GM12864 (cell line): ENCODE data around the gene MEX3C.

Experiments
- DNase-seq: peaks from one replicate; pipeline ENCODE4 v3.0.0-alpha.2; 2011; ENCODE audit warnings: low read depth
- H3K4me3 ChIP-seq: 2 replicates; pipeline ENCODE4 v1.5.1; 2011; ENCODE audit warnings: mild to moderate bottlenecking, low read depth, low read length, control low read depth
- TF ChIP-seq, protein P1 (sequence below): IDR thresholded peaks from 2 replicates; pipeline ENCODE4 v1.5.1; 2011; ENCODE audit warnings: low read depth, mild to moderate bottlenecking, moderate library complexity, low read length, control low read depth, inconsistent platforms; ENCODE audit errors: missing control alignments

The MEX3C gene

DNA sequence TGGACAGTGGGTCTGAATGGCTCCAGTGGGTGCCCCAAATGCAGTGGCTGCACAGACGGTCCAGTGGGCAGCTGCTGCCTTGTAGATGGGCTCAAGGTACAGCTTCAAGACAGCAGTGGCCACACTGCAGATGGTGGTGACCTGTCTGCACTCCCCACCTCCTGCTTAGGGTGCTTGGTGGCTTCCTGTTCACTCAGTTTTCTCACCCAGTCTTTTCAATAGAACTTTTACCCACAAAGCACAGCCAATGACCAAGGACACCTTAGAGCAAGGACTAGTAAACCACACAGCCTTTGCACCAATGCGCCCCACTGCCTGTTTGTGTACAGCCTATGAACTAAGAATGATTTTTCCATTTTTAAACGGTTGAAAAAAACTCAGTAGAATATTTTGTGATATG lies 34.9 kb downstream of the MEX3C start:
- DNase-seq, result no peak
- no peak overlapping the region for H3K4me3 ChIP-seq
- TF ChIP-seq, protein P1, sequence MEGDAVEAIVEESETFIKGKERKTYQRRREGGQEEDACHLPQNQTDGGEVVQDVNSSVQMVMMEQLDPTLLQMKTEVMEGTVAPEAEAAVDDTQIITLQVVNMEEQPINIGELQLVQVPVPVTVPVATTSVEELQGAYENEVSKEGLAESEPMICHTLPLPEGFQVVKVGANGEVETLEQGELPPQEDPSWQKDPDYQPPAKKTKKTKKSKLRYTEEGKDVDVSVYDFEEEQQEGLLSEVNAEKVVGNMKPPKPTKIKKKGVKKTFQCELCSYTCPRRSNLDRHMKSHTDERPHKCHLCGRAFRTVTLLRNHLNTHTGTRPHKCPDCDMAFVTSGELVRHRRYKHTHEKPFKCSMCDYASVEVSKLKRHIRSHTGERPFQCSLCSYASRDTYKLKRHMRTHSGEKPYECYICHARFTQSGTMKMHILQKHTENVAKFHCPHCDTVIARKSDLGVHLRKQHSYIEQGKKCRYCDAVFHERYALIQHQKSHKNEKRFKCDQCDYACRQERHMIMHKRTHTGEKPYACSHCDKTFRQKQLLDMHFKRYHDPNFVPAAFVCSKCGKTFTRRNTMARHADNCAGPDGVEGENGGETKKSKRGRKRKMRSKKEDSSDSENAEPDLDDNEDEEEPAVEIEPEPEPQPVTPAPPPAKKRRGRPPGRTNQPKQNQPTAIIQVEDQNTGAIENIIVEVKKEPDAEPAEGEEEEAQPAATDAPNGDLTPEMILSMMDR, result no peak

DNA sequence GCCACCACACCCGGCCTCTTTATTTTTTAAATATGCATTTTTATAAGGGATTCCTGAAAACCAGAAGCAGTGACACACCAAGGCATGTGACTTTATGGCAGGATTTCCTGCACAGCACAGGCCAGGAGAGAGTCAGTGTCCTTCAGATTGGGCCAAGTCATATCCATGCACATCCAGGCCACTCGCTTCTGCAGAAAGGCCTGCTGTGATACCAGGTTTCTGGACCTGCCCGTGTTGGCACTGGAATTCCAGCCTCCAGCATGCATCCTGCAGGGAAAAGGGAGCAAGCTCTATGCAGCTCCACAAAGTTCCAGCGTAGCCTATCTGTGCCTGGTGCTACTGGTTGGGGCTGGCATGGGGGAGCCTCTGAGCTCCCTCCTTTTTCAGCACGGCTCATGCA lies 36.8 kb downstream of the MEX3C start:
- H3K4me3 ChIP-seq, result no peak overlapping the region
- DNase-seq, result no peak
- TF ChIP-seq, protein P1, result no peak

GRCh38 chr18:51157215-51157614 lies 40.3 kb downstream of the MEX3C start:
- no peak overlapping the region for H3K4me3 ChIP-seq
- TF ChIP-seq, protein P1, result no peak

DNA sequence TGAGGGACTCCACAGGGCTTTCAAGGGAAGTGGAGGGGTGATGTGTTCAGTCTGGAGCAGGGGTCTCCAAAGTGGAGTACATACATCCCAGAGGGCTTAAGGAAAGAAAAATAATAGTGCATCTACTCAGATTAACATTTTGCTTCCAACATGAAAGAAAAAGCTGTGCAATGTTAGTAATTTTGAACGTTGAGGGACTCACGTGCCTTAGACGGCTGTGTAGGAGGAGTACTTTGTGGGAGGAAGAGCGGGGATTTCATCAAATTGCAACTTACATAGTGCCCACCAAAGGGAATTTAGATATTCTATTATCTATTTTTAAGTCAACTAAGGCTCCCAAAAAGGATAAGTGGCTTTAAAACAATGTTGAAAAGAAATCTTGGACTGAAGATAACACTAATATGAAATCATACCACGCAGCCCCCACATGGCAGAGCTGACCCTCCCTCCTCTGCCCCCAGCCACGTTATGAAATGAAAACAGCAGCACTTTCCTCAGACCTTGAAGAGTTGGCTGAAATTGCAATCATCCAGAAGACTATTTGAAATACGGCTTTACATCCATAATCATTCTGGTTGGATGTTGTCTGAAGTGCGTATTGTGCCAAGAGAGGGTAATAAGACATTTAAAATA lies 42.9 kb downstream of the MEX3C start:
- no peak overlapping the region; the same call in 1 of the 2 replicates for H3K4me3 ChIP-seq
- TF ChIP-seq, protein P1, result no peak
- DNase-seq, result no peak

More at GRCh38 chr18:51157215-51157614, 40.3 kb downstream of the MEX3C start:
- DNase-seq, result no peak

GRCh38 chr18:51153659-51154371 lies 43.7 kb downstream of the MEX3C start:
- TF ChIP-seq, protein P1, result no peak

DNA sequence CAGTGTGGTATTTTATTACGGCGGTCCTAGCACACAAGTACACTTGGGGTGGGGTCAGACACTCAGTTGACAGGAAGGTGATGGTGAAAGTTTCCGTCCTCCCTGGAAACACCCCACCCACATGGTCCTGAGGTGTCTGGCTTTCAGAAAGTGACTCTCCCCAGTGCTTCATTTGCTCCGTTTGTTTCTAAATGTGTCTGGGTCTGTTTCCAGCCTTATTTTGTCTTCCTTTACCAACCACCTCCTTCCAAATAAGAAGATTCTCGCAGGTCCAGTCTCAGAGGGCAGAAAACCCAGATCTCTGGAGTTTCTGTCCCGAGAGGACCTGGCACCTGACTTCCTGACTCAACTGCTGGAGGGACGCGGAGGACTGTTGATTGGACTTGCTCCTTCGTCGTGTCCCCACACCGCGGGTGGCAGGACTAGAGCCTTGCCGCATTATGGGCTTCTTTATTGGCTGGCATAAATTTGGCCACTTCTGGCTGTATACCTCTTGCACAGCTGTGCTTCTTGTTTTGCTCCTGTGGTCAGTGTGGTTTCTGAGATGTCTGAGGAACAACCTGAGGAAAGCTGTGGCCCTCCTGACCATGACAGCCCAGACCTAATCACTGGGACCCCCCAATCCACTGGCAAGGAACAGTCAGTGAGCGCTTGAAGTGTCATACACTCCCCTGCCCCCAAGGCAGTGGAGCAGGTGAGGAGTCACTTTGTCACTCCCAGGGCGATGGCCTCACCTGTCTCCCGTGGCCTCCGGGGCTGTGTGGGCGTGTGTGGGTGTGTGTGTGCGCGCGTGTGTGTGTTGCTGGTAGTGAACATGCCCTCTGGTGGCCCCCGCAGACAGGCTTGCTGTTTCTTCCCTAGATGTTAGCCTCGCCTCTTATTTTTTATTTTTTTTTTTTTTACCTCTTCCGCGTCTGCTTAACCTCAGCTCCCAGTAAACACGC lies 45.6 kb downstream of the MEX3C start:
- H3K4me3 ChIP-seq, result peak overlapping the region; percentile 13
- TF ChIP-seq, protein P1, result peak; percentile 52
- peak; percentile 59 for DNase-seq

More at GRCh38 chr18:51153659-51154371, 43.7 kb downstream of the MEX3C start:
- peak; percentile 56 for DNase-seq
- peak overlapping the region; percentile 60 for H3K4me3 ChIP-seq
